IgD-negative memory B cell (primary cell): Measurements from ENCODE around the gene TANC1. TPM values are rescaled to one million over a fixed set of nuclear protein-coding genes. Genes with fewer than 3 reads are reported as not detected.

ENCODE experiments used
- H3K27ac Mint-ChIP-seq, 3 donors: one replicate each; pipeline ENCODE4 v1.8.0; 2020 to 2022; ENCODE audit warnings: mild to moderate bottlenecking in 3 of 3, mixed read lengths in 3 of 3, moderate library complexity in 1 of 3
- H3K27me3 Mint-ChIP-seq: one replicate; pipeline ENCODE4 v1.8.0; 2021; ENCODE audit warnings: mixed read lengths
- H3K36me3 Mint-ChIP-seq: one replicate; pipeline ENCODE4 v1.8.0; 2020; ENCODE audit warnings: mild to moderate bottlenecking, mixed read lengths
- H3K4me1 Mint-ChIP-seq, 3 donors: one replicate each; pipeline ENCODE4 v1.8.0; 2020 to 2022; ENCODE audit warnings: mixed read lengths in 3 of 3, mild to moderate bottlenecking in 1 of 3
- H3K4me3 Mint-ChIP-seq, 4 donors: one replicate each; pipeline ENCODE4 v1.8.0; 2020 to 2022; ENCODE audit warnings: mild to moderate bottlenecking in 4 of 4, mixed read lengths in 4 of 4, moderate library complexity in 3 of 4
- H3K9me3 Mint-ChIP-seq, 3 donors: one replicate each; pipeline ENCODE4 v1.8.0; 2020 to 2021; ENCODE audit warnings: mixed read lengths in 3 of 3, mild to moderate bottlenecking in 1 of 3
- polyA plus RNA-seq: library from polyadenylated mRNA; unstranded; fragments of 300-500 nt; fragmentation: Illumina TruSeq; gene quantifications from one replicate; pipeline ENCODE4 v1.2.3, GENCODE V29; 2021

TANC1 gene
- polyA plus RNA-seq, 1 donor from 2014 or later: 0.15 TPM

- Mint-ChIP-seq H3K36me3 (no peaks in the 10 kb centered on the region), H3K27me3 (peaks cover 3% of the 10 kb centered on the region), H3K9me3 (no peaks in the 10 kb centered on the region), H3K4me1 (peaks cover 0 to 3% (median under 1%) of the 10 kb centered on the region in 3 donors), H3K27ac (no peak overlapping the region), H3K4me3 (no peak overlapping the region)
These were observed 227.3 kb downstream of the TANC1 start for GRCh38 chr2:159195697-159196096.

- Mint-ChIP-seq H3K36me3 (no peaks in the 10 kb centered on the region), H3K4me3 (no peak overlapping the region), H3K27me3 (peaks cover 3% of the 10 kb centered on the region), H3K9me3 (no peaks in the 10 kb centered on the region), H3K4me1 (peaks cover 0 to 9% (median 8%) of the 10 kb centered on the region in 3 donors), H3K27ac (no peak overlapping the region)
These were observed 228.0 kb downstream of the TANC1 start for GRCh38 chr2:159196393-159196925.

DNA sequence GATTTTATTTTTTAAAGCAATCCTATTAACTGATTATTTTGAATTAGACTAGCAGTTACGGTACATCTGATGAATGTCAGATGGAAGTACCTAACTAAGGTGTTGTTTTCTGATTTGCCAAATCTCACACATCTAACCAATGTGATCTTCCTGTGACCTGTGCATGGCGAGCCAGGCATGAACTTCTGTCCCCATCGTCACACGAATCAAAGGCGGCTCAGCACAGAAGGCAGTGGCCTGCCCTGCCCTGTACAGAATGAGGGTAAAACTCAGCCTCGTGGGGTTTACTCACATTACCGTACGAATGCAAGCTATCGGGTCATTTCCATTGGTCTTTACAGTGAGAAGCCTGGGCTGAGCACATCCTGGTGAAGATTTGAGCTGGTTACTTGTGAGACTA, 230.8 kb downstream of the TANC1 start:
- Mint-ChIP-seq H3K4me1 (peaks cover 0 to 14% (median 9%) of the 10 kb centered on the region in 3 donors), H3K27ac (no peak overlapping the region), H3K27me3 (peaks cover 3% of the 10 kb centered on the region), H3K36me3 (no peaks in the 10 kb centered on the region), H3K4me3 (no peak overlapping the region), H3K9me3 (no peaks in the 10 kb centered on the region)

DNA sequence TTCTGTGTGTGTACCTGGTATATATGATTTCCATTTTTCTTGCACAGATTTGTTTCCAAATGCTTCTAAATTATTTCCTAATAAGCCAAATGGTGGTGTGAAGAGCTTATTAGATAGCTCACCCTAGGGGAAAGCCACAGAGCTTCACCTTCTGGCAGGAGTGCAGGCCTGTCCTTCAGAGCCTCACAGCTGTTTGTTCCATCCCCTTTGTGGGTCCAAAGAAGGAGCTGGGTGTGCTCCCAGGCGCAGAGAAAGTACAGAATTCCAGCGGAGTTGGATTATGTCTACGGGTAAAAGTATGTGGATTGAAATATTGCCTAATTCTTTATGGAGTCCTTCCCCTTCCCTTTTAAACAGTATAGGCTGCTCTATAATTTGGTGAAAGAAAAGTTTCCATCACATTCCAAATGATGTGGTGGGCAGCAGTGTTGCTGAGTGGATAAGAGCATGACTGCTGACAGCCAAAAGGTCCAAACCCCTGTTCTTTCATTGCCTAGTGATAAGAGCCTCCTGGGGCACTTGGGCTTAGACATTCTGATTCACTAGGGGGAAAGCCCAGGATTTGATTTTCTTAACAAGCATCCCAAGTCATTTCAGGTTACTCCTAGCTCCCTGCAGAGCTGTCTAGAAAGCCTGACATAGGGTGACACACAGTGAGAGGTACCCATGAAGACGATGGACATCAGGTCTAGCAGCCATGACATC, 231.5 kb downstream of the TANC1 start:
- H3K36me3 Mint-ChIP-seq: no peaks in the 10 kb centered on the region
- H3K4me1 Mint-ChIP-seq: peaks cover 0 to 14% (median 9%) of the 10 kb centered on the region in 3 donors
- H3K9me3 Mint-ChIP-seq: no peaks in the 10 kb centered on the region
- H3K27ac Mint-ChIP-seq: peak overlapping the region in 2 of 3 donors; percentile 59 to 94
- no peak overlapping the region for H3K4me3 Mint-ChIP-seq
- peaks cover 3% of the 10 kb centered on the region for H3K27me3 Mint-ChIP-seq

DNA sequence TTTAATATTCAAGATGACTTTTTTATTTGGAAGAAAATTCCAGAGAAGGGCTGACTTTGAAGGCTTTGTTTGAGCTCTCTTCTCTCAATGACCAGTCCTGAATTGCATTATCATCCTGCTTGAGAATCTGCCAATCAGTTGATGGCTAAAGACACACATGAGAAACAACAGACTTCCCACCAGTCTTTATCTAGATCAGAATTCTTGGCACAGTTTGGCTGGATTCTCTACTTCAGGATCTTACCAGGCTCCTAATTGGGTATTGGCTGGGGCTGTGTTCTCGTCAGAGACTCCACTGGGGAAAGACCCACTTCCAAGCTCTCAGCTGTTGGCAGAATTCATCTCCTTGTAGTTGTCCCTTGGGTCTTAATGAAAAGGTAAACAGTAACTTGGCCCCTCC, 232.1 kb downstream of the TANC1 start:
- Mint-ChIP-seq H3K36me3 (no peaks in the 10 kb centered on the region), H3K27ac (peak overlapping the region in 2 of 3 donors; percentile 68 to 94), H3K9me3 (no peaks in the 10 kb centered on the region), H3K27me3 (peaks cover 3% of the 10 kb centered on the region), H3K4me3 (no peak overlapping the region), H3K4me1 (peaks cover 0 to 14% (median 9%) of the 10 kb centered on the region in 3 donors)

GRCh38 chr2:159201360-159202063, 233.1 kb downstream of the TANC1 start:
- H3K4me1 Mint-ChIP-seq: peaks cover 0 to 14% (median 9%) of the 10 kb centered on the region in 3 donors
- H3K36me3 Mint-ChIP-seq: no peaks in the 10 kb centered on the region
- peak overlapping the region in 2 of 3 donors; percentile 68 to 94 for H3K27ac Mint-ChIP-seq
- H3K4me3 Mint-ChIP-seq: peak overlapping the region in 2 of 4 donors; percentile 28 to 31
- H3K9me3 Mint-ChIP-seq: no peaks in the 10 kb centered on the region
- H3K27me3 Mint-ChIP-seq: peaks cover 3% of the 10 kb centered on the region

DNA sequence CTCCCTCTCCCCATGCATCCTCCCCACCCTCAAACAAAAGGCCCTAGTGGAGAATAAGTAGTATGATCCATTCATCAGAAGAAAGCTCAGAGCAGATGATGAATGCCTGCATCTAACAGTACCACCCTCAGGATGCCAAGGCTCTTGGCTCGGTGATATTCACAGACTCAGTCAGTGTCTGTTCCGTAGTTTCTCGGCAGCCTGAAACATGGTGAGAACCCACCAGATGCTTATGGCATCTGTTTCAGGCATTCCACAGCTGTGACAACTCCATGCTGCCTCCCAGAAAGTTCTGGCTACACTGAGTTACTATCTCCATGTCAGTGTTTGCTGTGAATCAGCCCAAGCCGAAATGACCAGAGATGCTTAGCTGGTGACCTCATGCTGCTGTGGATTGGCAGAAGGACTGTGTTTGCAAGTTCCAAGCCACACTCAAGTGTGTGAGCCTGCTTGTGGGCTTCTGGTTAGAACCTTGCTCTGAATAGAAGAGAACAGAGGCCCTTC, 234.2 kb downstream of the TANC1 start:
- no peak overlapping the region for H3K4me3 Mint-ChIP-seq
- H3K27ac Mint-ChIP-seq: peak overlapping the region in 2 of 3 donors; percentile 88 to 94
- no peaks in the 10 kb centered on the region for H3K36me3 Mint-ChIP-seq
- H3K27me3 Mint-ChIP-seq: peaks cover 1% of the 10 kb centered on the region
- peaks cover 0 to 15% (median 10%) of the 10 kb centered on the region in 3 donors for H3K4me1 Mint-ChIP-seq
- no peaks in the 10 kb centered on the region for H3K9me3 Mint-ChIP-seq

DNA sequence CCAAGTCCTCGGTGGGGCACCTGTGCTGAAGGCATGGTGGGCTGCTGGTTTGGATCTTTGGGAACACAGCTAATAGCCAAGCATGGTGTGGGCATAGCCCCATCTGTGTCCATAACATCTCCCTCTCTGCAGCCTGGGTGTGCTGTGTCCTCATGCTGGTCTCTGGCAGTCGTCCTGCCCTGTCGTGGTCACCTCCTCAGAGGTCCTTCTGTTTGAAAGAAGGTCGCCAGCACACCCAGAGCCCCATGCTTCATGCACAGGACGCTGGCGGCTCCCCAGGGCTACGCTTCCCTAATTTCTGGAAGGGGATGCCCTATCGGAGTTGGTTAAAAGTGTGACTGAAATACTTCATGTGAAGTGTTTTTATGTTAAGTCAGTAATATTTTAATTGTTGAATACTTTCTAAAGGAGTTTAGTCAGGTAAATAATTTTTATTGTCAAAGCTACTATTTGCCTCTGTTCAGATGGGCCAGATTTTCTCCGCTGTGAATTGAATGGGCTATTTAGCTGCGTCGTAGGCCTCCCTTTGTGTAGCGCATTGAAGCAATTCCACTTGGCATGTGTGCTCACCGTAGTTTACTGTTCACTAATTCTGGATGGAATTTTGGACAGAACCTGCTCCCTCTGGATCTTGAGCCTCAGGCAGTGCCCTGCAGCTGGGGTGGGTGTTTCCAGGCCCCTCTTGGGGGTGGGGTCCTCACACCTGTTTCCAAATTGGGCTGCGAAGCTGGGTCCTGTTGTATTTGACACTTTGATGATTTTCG, 236.1 kb downstream of the TANC1 start:
- Mint-ChIP-seq H3K27ac (no peak overlapping the region), H3K27me3 (peaks cover 2% of the 10 kb centered on the region)

GRCh38 chr2:159206736-159207380, 238.4 kb downstream of the TANC1 start:
- Mint-ChIP-seq H3K27me3 (peaks cover 2% of the 10 kb centered on the region), H3K9me3 (no peaks in the 10 kb centered on the region), H3K36me3 (no peaks in the 10 kb centered on the region), H3K27ac (peak overlapping the region in 1 of 3 donors; percentile 10), H3K4me3 (no peak overlapping the region), H3K4me1 (peaks cover 8 to 30% (median 16%) of the 10 kb centered on the region in 3 donors)

More for the DNA sequence above, 236.1 kb downstream of the TANC1 start:
- no peaks in the 10 kb centered on the region for H3K36me3 Mint-ChIP-seq
- no peak overlapping the region for H3K4me3 Mint-ChIP-seq
- peaks cover 1 to 28% (median 19%) of the 10 kb centered on the region in 3 donors for H3K4me1 Mint-ChIP-seq
- H3K9me3 Mint-ChIP-seq: no peaks in the 10 kb centered on the region

DNA sequence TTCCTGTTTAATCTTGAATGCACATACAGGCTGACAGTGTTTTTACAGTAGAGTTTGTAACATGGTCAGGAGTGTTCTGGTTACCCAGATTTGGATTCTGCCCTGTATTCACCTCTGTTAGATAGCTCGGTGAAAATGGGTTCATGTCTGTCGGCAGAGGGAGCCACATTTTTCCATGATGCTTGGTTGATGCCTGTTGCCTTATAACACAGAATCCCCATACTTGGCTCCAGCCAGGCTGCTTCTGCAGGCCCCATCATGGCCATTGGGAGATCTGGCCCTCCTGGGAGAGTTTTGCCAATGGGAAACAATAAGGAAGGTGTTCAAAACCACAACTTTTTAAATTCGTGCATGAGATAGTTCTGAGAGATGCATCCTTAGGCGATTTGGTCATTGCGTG, 240.0 kb downstream of the TANC1 start:
- Mint-ChIP-seq H3K4me1 (peaks cover 8 to 27% (median 16%) of the 10 kb centered on the region in 3 donors), H3K4me3 (peak overlapping the region in 1 of 4 donors; percentile 29), H3K27ac (peak overlapping the region in 1 of 3 donors; percentile 16), H3K36me3 (no peaks in the 10 kb centered on the region), H3K9me3 (no peaks in the 10 kb centered on the region), H3K27me3 (peaks cover 3% of the 10 kb centered on the region)

GRCh38 chr2:159209341-159210306, 241.2 kb downstream of the TANC1 start:
- peaks cover 3% of the 10 kb centered on the region for H3K27me3 Mint-ChIP-seq
- H3K4me1 Mint-ChIP-seq: peaks cover 8 to 27% (median 16%) of the 10 kb centered on the region in 3 donors
- peak overlapping the region in 2 of 3 donors; percentile 19 to 82 for H3K27ac Mint-ChIP-seq
- peak overlapping the region in 2 of 4 donors; percentile 71 to 86 for H3K4me3 Mint-ChIP-seq
- no peaks in the 10 kb centered on the region for H3K9me3 Mint-ChIP-seq
- no peaks in the 10 kb centered on the region for H3K36me3 Mint-ChIP-seq

DNA sequence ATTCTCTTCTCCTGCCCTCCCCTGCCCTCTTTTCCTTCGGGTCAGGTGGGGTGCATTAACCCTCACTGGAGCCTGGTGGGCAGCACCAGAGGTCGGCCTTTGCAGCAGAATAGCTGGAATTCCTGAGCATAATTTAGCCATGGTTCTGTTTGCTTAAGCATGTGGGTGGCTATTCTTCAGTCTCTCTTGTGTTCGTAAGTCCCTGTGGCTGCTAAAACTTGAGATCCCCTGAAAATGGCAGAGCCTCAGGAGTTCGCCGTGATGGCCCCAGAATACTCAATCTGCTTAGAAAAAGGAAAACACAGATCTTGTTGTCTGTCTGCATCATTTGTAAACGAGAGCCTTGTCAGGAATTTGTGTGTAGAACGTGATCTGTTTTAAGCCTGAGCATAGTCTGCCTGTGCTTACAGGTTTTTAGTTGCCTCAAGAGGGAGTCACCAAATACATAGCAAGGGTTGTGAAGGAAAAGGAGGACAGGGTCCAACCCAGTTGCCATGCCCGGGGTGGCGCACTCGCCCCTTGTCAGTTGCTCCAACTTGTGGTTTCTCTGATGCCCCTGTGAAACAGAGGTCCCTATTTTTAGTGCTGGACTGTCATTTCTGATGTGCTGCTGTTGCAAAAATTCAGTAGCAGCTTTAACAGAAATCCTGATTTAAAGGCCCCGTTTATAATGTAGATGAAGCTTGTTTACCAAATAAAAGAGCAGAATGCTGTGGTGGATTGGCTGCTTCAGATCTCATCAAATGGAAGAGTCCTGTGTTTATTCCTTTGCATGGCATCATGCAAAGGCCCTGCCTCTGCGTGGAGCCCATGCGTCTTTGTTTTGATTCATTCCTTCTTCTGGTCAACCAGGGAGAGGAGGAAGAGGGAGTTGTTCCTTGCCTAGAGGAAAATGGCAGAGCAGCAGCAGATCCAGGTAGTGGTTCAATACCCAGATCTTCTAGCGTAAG, 243.3 kb downstream of the TANC1 start:
- Mint-ChIP-seq H3K9me3 (no peaks in the 10 kb centered on the region), H3K36me3 (no peaks in the 10 kb centered on the region), H3K4me1 (peaks cover 8 to 27% (median 16%) of the 10 kb centered on the region in 3 donors), H3K4me3 (no peak overlapping the region), H3K27me3 (peaks cover 3% of the 10 kb centered on the region), H3K27ac (peak overlapping the region in 1 of 3 donors; percentile 28)
